Right cardiac atrium (tissue), 5 donors: ENCODE data around the gene PSMD9. TPM values are rescaled to one million over a fixed set of nuclear protein-coding genes. Genes with fewer than 3 reads are reported as not detected.
"Not testable (repeated sequence)": the region's sequence is repeated elsewhere in the genome, so short reads cannot be mapped to it uniquely, and the experiment has no call there.

ENCODE experiments used
- ATAC-seq, 2 donors: fragments of 200-7000 bp; cut with Tn5 transposase; one replicate each; pipeline versions ENCODE4 v1.8.0 to v1.9.1; 2020; ENCODE audit warnings: moderate library complexity in 2 of 2, mild to moderate bottlenecking in 1 of 2
- DNase-seq, 3 donors: peaks; one replicate each; pipeline ENCODE4 v3.0.0-alpha.2; 2020
- H3K27ac ChIP-seq: one replicate; pipeline ENCODE4 v1.5.1; 2013; ENCODE audit warnings: mild to moderate bottlenecking, low read length, control low read depth, moderate library complexity
- H3K27me3 ChIP-seq: one replicate; pipeline ENCODE4 v1.6.1; 2013; ENCODE audit not compliant: control insufficient read depth, insufficient read depth
- H3K4me1 ChIP-seq: one replicate; pipeline ENCODE4 v1.6.1; 2013; ENCODE audit warnings: low read length; ENCODE audit not compliant: control insufficient read depth, insufficient read depth
- H3K4me3 ChIP-seq: one replicate; pipeline ENCODE4 v1.5.1; 2013; ENCODE audit warnings: low read length, control low read depth
- H3K9me3 ChIP-seq: one replicate; pipeline ENCODE4 v1.6.1; 2013; ENCODE audit warnings: low read length; ENCODE audit not compliant: control insufficient read depth
- WGBS: extraction: QIAGEN DNeasy Blood & Tissue Kit; methylation state at CpG from one replicate; pipeline ENCODE4 v1.1.7; 2013; 5-methylcytosine and 5-hydroxymethylcytosine counted together
- intact Hi-C, 4 donors: fragments of 100-400 bp; cut with DNase I; formaldehyde crosslinking; loops; one replicate each; pipeline versions ENCODE4 v1.11.0 to v1.14.0; 2022 to 2023
- polyA plus RNA-seq: library from polyadenylated mRNA; stranded (reverse); fragments of 200-250 nt; gene quantifications from one replicate; pipeline ENCODE4 v1.2.3, GENCODE V29; 2013
- total RNA-seq, 4 donors: library from RNA; stranded (reverse); fragmentation: NEBNext Ultra II Directional; extraction: Animal tissue kit (Norgen Biotek cat#: 25700); gene quantifications; one replicate each; pipeline ENCODE4 v1.2.1, GENCODE V29; 2021
- donor health status: healthy with polysubstance abuse.
- donor health status: DM: no; HTN: yes; CAD: no.
- donor health status: DM: no; HTN: no; CAD: no.
- donor health status: DM: no; HTN: yes; CAD: no; lungs with severe emphysema.
- donor health status: DM: yes; HTN: yes; CAD: no.

PSMD9 gene
- total and polyA plus RNA-seq, 5 donors: 33.0 to 46.8 (median 34.2) TPM

DNA sequence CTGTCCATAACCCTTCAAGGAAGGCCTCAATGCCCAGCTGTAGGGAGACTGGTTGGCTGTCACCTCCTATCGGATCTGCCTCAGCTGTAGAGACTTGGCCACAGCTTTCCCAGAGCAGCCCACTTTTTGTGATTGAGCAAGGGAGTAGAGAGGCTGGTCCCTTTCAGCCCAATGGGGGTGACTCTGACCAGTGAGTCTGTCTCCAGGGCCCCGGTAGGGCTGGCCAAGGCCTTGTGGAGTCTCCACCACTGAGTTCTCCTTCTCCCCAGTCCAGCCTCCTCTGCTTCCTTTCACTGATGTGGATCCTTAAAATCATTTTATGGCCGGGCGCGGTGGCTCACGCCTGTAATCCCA, 15.4 kb upstream of the PSMD9 start:
- Histone ChIP-seq H3K27ac (no peak overlapping the region), H3K4me1 (peaks cover 1% of the 10 kb centered on the region), H3K27me3 (no peaks in the 10 kb centered on the region), H3K9me3 (no peaks in the 10 kb centered on the region), H3K4me3 (no peak overlapping the region)
- DNase-seq (peak; percentile 62 to 77 (median 64)), ATAC-seq (peak; percentile 86 to 87)
- 84% methylated on average over 6 of the region's 6 CpGs for WGBS
- intact Hi-C loops: no loop called here

DNA sequence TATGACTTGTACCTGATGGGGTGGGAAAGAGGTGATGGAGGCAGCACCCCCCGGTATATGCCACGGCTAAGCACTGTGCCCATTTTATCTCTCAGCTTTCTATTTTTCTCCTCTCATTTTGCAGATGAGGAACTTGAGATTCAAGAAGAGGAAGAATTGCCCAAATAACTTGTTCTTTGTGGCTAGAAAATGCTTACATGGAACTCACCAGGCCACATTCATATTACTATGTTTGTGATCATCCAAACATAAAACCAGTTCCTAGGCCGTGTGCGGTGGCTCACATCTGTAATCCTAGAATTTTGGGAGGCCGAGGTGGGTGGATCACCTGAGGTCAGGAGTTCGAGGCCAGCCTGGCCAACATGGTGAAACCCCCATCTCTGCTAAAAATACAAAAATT, 14.5 kb upstream of the PSMD9 start:
- ATAC-seq (no peak), DNase-seq (no peak)
- Histone ChIP-seq H3K4me3 (no peak overlapping the region), H3K27me3 (no peaks in the 10 kb centered on the region), H3K9me3 (no peaks in the 10 kb centered on the region), H3K27ac (no peak overlapping the region), H3K4me1 (peaks cover 1% of the 10 kb centered on the region)
- 93% methylated on average over 6 of the region's 6 CpGs for WGBS
- intact Hi-C loops: no loop called here

DNA sequence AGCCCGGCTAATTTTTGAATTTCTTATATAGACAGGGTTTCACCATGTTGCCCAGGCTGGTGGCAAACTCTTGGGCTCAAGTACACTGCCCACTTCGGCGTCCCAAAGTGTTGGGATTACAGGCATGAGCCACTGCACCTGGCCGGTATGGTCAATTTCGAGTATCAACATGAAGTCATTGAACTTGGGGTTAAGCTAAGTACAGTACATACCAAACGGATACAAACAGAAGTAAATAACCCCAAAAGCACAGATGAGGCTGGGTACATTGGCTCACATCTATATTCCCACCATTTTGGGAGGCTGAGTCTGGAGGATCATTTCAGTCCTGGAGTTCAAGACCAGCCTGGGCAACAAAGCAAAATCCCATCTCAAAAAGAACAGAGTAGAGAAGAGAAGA, 13.0 kb upstream of the PSMD9 start:
- Histone ChIP-seq H3K9me3 (no peaks in the 10 kb centered on the region), H3K4me1 (peaks cover 1% of the 10 kb centered on the region), H3K27ac (no peak overlapping the region), H3K4me3 (no peak overlapping the region), H3K27me3 (no peaks in the 10 kb centered on the region)
- ATAC-seq (no peak), DNase-seq (no peak)
- intact Hi-C loops: no loop called here
- WGBS: 91% methylated on average over 6 of the region's 6 CpGs

DNA sequence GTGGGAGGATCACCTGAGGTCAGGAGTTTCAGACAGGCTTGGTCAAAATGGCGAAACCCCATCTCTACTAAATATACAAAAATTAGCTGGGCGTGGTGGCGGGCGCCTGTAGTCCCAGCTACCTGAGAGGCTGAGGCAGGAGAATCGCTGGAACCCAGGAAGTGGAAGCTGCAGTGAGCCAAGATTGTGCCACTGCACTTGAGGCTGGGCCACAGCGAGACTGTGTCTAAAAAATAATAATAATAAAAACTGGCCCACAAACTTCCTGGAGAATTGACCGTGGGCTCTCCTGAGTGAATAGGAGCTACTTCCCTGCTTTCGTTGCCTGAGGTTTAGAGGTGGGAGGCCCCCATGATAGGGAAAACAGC, 12.5 kb upstream of the PSMD9 start:
- H3K9me3 ChIP-seq, intact Hi-C loops, H3K27ac ChIP-seq, H3K27me3 ChIP-seq, H3K4me3 ChIP-seq, H3K4me1 ChIP-seq, ATAC-seq, DNase-seq: not testable (repeated sequence)
- 88% methylated on average over 8 of the region's 8 CpGs for WGBS

DNA sequence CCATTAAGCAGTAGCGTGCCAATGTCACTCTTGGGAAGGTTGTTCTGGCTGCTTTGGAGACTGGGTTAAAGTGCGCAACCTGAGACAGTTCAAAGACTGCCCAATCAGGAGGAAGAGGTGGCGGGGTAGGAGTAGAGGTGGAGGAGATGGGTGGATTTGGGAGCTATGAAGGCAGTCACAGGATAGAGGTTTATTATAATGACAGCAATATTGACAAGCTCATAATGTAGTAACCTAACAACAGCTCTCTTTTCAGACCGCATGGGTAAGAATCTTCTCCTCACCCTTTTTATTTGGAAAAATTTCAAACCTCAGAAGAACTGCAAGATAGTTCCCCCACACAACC, 5.3 kb upstream of the PSMD9 start:
- no peak for DNase-seq
- H3K4me1 ChIP-seq: no peaks in the 10 kb centered on the region
- H3K27ac ChIP-seq: no peak overlapping the region
- intact Hi-C loops: loop anchor here in 2 of 4 donors (10.0 kb wide), 2 partner anchors 68 to 178 kb away; no protein-coding TSS in a partner anchor
- no peaks in the 10 kb centered on the region for H3K9me3 ChIP-seq
- no peak overlapping the region for H3K4me3 ChIP-seq
- no peak for ATAC-seq
- H3K27me3 ChIP-seq: no peaks in the 10 kb centered on the region
- 60% methylated on average over 4 of the region's 4 CpGs for WGBS

DNA sequence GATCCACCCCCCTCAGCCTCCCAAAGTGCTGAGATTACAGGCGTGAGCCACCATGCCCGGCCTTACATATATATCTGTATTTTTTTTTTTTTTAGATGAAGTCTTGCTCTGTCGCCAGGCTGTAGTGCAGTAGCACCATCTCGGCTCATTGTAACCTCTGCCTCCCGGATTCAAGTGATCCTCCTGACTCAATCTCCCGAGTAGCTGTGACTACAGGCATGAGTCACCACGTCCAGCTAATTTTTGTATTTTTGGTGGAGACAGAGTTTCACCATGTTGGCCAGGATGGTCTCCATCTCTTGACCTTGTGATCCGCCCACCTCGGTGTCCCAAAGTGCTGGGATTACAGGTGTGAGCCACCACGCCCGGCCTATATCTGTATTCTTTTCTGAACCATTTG, 3.5 kb upstream of the PSMD9 start:
- intact Hi-C loops: loop anchor here (5.0 to 10.0 kb wide), 4 partner anchors 43 to 180 kb away; no protein-coding TSS in a partner anchor
- ATAC-seq: not testable (repeated sequence)

DNA sequence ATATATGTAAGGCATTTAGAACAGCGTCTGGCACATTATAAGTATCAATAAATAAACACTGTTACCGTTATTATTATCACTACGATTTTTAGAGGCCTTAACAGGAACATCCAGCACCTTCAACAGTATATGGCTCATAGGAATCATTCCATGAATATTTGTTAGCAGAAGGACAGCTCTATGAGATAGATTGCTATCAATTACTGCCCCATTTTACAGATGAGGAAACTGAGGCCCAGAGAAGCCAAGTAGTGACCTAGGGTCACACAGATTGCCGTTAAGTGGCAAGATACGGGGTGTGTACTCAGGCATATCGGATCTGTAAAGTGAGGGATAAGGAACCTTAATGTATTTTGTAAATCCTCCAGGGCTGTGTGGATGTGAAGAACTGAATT, 510 bp upstream of the PSMD9 start:
- intact Hi-C loops: loop anchor here (5.0 to 10.0 kb wide), 4 partner anchors 46 to 183 kb away; no protein-coding TSS in a partner anchor
- Histone ChIP-seq H3K9me3 (no peaks in the 10 kb centered on the region), H3K27me3 (no peaks in the 10 kb centered on the region), H3K4me3 (peak overlapping the region; percentile 93), H3K27ac (peak overlapping the region; percentile 46), H3K4me1 (no peaks in the 10 kb centered on the region)
- WGBS: 61% methylated on average over 6 of the region's 6 CpGs
- no peak for ATAC-seq
- no peak for DNase-seq

More for the DNA sequence above, 3.5 kb upstream of the PSMD9 start:
- not testable (repeated sequence) for H3K4me3 ChIP-seq, H3K27ac ChIP-seq, H3K27me3 ChIP-seq, DNase-seq, H3K9me3 ChIP-seq, H3K4me1 ChIP-seq
- WGBS: 80% methylated on average over 11 of the region's 11 CpGs

DNA sequence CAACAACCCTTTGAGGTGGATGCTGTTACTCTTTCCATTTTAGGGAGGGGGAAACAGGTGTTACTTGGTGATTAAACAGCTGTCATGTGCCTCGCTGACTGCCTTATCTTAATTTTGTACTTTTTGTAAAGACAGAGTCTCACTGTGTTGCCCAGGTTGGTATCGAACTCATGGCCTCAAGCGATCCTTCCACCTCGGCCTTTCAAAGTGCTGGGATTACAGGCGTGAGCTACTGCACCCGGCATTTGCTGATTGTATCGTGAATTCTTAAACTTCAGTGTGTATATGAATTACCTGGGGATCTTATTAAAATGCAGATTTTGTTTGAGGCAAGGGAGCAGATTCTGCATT, 659 bp downstream of the PSMD9 start:
- DNase-seq (no peak), ATAC-seq (no peak)
- Histone ChIP-seq H3K4me1 (no peaks in the 10 kb centered on the region), H3K4me3 (peak overlapping the region; percentile 93), H3K9me3 (no peaks in the 10 kb centered on the region), H3K27me3 (no peaks in the 10 kb centered on the region), H3K27ac (peak overlapping the region; percentile 100)
- 3% methylated on average over 7 of the region's 7 CpGs for WGBS
- intact Hi-C loops: loop anchor here (5.0 to 10.0 kb wide), 4 partner anchors 47 to 184 kb away; no protein-coding TSS in a partner anchor

DNA sequence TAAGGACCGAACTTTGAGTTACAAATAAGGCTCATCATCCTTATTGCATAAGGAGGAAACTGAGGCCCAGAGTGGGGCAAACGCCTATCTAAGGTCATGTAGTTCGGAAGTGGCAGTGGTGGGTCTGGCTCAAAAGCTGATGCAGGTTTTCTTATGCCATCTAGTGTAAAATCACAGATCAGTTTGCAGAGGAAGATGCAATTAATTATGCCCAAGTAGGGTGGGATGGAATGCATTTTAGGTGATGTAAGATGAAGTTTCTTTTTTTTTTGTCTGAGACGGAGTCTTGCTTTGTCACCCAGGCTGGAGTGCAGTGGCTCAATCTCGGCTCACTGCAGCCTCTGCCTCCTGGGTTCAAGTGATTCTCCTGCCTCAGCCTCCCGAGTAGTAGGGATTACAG, 1.1 kb downstream of the PSMD9 start:
- intact Hi-C loops: loop anchor here (5.0 to 10.0 kb wide), 4 partner anchors 47 to 185 kb away; no protein-coding TSS in a partner anchor
- H3K9me3 ChIP-seq, ATAC-seq, H3K27me3 ChIP-seq, H3K27ac ChIP-seq, H3K4me1 ChIP-seq, DNase-seq: not testable (repeated sequence)
- 48% methylated on average over 6 of the region's 6 CpGs for WGBS
- peak overlapping the region; percentile 93 for H3K4me3 ChIP-seq

DNA sequence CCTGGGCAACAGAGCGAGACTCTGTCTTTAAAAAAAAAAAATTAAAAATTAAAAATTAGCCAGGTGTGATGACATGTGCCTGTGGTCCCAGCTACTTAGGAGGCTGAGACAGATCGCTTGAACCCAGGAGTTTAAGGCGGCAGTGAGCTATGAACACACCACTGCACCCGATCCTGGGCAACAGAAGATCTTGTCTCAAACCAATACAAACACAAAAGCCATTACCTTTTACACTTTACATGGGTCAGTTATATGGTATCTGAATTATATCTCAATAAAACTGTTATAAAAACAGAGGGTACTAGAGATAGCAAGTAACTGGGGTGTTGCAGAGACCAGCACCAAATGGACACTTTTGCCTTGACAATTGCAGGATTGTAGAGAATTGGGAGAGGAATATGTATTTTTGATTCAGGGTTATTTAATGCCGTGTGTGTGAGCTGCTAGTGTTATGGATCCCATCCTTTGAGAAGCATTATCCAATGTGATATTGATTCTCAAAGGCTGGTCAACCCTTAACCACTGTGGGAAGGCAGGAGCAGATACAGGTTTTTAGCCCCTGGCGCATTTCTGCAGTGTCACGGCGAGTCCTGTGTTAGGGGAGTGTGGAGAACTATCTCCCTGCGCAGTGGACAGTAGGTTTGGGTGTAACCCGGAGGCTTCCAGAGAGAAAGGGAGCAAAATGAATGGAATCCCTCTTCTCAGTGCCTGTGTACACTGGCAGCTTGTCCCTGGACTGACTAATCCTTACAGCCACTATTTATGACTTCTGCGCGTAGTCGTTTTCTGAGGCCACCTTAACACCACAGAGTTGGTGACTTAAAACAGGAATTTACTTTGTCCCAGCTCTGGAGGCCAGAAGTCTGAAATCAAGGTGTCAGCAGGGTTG, 4.3 kb downstream of the PSMD9 start:
- Histone ChIP-seq H3K27ac (no peak overlapping the region), H3K4me3 (no peak overlapping the region), H3K27me3 (no peaks in the 10 kb centered on the region), H3K4me1 (no peaks in the 10 kb centered on the region), H3K9me3 (no peaks in the 10 kb centered on the region)
- intact Hi-C loops: loop anchor here in 1 of 4 donors (5.0 kb wide), 1 partner anchor 96 kb away; no protein-coding TSS in a partner anchor
- ATAC-seq: no peak
- no peak for DNase-seq
- 89% methylated on average over 13 of the region's 13 CpGs for WGBS

DNA sequence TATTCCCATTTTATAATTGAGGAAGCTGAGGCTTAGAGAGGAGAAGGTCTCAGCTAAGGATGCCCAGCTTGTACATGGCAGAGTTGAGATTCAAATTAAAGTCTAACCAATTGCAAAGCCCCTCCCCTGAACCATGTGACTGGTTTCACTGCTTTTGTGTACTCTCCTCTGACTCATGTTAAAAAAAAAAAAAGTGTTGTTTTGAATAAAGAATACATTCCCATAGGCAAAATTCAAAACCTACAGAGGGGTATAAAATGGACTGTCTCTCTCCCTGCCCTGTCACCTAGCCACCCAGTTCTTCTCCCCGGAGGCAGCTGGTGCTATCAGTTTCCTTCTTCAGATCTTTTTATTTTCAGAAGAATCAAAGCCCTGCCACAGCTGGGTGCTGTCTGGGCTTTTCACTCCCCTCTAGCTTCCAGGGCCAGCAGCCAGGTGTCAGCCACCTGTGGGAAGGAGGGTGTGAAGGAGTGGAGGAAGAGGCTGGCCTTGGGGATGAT, 5.4 kb downstream of the PSMD9 start:
- Histone ChIP-seq H3K4me3 (no peak overlapping the region), H3K27ac (no peak overlapping the region), H3K4me1 (no peaks in the 10 kb centered on the region), H3K9me3 (no peaks in the 10 kb centered on the region), H3K27me3 (no peaks in the 10 kb centered on the region)
- DNase-seq (no peak), ATAC-seq (peak in 1 of 2 donors; percentile 15)
- 49% methylated on average over 1 of the region's 1 CpG for WGBS
- intact Hi-C loops: loop anchor here in 1 of 4 donors (5.0 kb wide), 1 partner anchor 97 kb away; no protein-coding TSS in a partner anchor
